GM04504 (cell line): Measurements from ENCODE around the gene DOP1B.

ENCODE experiments used
- DNase-seq: peaks from one replicate; pipeline ENCODE4 v3.0.0-alpha.2; 2012; ENCODE audit warnings: low read depth

The DOP1B gene

GRCh38 chr21:36202726-36203602, 46.3 kb downstream of the DOP1B start:
- DNase-seq = no peak

DNA sequence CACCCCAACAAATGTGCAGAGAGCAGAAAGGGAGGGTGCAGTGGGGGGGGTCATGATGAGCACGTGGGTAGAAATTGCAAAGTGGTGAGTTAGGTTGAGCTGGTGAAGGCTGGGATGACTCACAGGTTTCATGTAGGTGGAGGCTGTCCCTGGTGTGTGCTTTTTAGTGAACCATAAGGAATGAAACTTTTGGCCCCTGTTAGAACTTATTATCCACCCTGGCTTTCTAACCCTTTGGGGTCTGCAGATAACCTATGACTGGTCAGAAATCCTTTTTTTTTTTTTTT, 46.9 kb downstream of the DOP1B start:
- DNase-seq = peak; percentile 57

- DNase-seq = no peak
Observed at GRCh38 chr21:36204980-36205379, 48.4 kb downstream of the DOP1B start.

DNA sequence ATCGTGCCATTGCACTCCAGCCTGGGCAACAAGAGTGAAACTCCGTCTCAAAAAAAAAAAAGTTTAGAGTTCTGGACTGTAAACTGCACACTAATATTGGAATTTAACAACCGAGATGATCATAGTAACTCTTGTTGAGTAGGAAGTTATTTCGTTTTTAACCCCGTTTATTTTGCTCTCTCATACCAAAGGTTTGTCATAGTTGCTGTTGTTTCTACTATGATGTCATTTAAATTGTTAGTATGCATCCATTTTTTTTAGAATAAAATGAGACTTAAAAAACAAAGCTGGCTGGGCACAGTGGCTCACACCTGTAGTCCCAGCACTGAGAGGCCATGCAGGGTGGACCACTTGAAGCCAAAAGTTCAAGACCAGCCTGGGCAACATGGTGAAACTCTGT, 49.3 kb downstream of the DOP1B start:
- DNase-seq = no peak
